Measurements from ENCODE around the gene FMN1.

Gene FMN1, protein sequence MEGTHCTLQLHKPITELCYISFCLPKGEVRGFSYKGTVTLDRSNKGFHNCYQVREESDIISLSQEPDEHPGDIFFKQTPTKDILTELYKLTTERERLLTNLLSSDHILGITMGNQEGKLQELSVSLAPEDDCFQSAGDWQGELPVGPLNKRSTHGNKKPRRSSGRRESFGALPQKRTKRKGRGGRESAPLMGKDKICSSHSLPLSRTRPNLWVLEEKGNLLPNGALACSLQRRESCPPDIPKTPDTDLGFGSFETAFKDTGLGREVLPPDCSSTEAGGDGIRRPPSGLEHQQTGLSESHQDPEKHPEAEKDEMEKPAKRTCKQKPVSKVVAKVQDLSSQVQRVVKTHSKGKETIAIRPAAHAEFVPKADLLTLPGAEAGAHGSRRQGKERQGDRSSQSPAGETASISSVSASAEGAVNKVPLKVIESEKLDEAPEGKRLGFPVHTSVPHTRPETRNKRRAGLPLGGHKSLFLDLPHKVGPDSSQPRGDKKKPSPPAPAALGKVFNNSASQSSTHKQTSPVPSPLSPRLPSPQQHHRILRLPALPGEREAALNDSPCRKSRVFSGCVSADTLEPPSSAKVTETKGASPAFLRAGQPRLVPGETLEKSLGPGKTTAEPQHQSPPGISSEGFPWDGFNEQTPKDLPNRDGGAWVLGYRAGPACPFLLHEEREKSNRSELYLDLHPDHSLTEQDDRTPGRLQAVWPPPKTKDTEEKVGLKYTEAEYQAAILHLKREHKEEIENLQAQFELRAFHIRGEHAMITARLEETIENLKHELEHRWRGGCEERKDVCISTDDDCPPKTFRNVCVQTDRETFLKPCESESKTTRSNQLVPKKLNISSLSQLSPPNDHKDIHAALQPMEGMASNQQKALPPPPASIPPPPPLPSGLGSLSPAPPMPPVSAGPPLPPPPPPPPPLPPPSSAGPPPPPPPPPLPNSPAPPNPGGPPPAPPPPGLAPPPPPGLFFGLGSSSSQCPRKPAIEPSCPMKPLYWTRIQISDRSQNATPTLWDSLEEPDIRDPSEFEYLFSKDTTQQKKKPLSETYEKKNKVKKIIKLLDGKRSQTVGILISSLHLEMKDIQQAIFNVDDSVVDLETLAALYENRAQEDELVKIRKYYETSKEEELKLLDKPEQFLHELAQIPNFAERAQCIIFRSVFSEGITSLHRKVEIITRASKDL (N-terminal part only)
- 2.3 to 46.8 reads per million in 2 donors for total RNA-seq

DNA sequence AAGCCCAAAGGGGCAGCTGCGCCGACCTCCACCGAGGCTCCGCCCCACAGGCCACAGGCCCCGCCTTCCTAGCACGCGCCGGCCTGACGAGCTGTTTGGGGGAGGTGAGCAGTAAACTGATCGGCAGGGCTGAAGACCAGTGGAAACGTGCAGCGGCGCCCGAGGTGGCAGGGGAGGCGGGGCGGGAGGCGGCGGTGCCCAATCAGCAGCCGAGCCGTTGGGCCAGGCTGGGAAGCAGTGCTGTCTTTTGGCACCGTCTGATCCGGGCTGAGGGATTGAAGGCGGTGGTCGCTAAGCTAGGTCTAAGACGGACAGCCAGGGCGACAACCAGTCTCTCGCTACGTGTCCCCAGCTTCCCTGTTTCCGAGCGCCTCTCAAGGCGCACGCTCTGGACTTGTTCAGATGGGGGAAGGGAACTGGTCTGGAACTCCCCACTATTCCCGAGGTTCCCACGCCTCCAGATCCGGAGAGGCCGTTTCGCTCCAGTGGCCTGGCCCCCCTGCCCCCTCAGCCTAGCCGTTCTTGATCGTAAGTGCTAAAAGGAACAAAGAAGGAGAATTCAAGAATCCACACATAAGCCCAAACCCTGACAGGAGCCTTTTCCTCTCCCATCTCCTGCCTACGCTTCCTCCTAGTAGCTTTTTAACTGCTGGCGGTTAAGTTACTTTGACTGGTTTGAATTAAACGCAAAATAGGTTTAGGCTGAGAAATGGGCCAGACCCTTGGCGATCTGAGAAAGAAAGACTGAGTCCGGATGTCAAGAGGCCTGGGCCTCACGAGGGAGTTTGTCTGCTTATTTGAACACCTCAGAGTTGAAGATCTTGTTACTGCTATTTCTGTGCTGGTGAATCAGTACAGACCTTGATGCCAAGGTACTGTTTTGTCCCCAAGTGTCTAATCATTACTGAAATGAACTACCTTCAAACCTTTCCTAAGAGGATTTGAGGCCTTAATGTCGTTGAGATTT, at the start of gene FMN1:
TSS of gene FMN1 (minus strand) at position 11 of the 967 bp plus-strand sequence. CDS start 39,800 bp downstream, outside the sequence.
- DNase-seq, result peak; percentile 44

DNA sequence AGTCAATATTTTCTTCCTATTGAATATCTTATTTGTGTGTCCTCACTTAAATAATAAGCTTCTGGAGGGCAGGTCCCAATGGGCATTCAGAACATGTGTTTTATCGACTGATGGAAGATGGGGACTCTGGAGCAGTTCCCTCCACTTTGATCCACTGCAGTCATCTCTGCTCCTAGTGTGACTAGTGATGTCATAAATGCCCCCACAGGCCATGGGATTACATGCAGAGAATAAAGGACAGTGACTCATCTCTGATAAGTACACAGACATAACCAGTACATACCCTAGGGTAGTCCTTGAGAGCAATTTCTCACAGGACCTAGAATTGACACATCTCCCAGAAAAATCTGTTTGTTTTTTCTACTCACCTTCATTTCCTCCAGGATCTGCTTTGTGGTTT, 49.4 kb upstream of the FMN1 start:
- no peak for DNase-seq

DNA sequence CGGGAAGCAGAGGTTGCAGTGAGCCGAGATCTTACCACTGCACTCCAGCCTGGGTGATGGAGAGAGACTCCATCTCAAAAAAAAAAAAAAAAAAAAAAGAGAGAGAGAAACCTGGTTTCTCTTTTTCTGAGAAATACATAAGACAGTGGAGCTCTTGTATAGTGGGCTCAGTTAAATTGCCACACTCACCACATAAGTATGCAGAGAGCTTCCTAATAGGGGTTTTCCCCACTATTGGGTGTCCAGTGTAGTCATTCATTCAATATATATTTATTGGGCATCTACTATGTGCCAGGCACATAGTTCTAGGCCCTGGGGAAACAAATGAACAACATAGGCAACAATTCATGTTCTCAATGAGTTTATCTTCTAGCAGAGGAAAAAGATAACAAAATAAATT, 48.9 kb upstream of the FMN1 start:
- no peak for DNase-seq

DNA sequence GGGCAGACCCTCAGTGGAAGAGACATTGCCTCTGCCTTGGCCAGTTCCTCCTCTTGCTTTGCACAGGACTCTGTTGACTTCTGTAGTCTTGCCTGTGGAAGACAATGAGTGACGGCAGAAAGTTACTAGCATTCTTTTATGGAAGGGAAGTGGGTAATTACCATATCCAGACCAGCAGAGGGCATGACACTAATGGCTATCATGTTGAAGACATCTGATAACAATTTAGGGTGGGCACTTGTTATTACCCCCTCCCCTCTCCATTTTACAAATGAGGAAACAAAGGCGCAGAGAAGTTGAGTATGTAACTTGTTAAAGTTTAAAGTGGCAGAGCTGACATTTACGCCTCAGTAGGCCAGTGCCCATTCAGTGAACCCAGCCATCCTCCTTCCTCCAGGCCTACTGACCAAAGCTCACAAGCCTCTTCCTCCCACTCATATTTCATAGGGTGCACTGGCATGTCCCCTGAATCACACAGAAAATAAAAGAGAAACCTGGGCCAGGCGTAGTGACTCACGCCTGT, 48.2 kb upstream of the FMN1 start:
- no peak for DNase-seq

DNA sequence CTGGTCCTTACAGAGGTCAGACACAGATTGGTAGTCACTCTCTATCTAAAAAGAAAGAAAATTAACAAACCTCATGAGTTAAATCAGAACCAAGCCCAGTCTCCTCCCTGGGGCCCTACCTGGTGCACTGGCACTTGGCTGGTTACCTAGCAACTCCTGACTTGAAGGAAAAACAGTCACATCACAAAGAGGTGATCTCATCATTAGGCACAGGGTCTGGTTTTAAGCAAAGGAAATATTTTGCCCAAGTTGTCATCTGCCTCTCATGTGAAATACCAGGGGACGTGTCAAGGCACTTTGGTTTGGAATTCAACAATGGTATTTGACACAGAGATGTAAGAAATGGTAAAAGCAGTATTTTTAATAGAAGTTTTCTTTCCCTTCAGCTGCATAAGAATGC, 47.7 kb upstream of the FMN1 start:
- DNase-seq, result no peak

DNA sequence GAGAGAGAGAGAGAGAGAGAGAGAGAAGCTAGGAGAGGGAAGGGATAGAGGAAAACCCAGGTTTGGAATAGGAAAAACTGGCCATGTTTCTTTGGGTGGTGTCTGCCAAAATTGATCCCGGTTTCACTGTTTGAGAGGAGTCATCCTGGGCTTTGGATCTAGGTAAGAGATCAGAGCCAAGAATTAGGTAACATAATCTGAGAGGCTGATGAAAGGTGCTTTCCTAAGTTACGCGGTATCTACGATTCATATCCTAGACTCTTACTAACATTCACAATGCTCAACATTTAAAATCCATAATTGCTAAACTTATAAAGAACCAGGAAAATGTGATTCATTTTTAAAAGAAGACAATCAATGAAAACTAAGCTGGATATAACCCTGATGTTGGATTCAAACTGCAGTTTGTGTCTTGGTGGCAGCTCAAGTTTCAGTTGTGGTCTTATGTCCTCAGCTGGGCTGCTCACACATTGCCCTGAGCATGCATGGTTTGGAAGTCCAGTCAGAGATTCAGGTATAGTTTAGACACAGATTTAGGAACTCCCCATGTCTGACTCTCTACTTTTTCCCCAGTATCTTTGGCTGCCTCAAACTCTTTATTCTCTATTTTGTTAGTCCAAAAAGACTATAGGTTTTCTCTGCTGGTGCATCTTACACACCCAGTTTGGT, 42.5 kb upstream of the FMN1 start:
- DNase-seq, result no peak

DNA sequence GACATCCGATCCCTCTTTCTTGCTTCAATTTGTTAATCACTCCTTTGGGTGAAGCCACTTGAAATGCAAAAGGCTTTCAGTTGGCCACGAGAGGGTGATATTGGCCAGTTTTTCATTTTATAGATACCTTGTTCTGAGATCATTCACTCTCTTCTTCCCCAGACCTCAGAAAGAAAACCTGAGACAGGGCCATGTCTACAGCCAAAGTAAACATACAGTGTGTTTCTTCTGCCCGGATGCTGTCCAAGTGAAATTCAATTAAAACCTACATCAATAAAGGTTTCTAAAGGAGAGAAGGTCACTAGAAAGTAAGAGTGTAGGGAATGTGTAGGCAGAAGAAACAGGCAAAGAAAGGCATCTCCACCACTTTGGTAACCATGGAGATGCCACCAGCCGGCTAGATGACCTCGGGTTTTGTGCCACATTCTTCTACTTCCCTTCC, 39.5 kb upstream of the FMN1 start:
- DNase-seq, result no peak

DNA sequence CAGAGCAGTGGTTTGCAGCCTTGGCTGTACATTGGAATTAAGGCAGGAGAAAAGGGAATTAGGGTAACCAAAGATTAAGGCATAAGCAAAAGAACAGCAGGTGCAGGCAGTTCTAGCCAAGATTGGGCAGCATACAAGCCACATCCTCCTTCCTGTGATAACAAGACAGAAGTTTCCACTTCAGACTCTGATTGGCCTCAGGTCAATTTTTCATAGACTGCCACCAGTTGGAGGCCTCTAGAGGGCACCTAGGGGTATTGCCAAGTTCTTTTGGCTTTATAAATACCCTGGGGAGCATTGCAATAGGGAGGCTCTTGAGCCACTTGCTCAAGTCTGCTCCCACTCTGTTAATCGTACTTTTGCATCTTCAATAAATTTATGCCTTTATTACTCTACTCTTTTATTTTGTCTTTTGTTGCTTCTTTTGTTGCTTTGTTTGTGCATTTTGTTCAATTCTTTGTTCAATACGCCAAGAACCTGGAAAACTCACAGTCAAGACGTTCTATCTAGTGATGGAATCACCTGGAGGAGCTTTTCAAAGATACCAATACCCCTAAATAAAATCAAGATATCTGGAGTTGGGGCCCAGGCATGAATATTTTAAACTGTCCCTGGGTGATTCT, 32.2 kb upstream of the FMN1 start:
- no peak for DNase-seq

DNA sequence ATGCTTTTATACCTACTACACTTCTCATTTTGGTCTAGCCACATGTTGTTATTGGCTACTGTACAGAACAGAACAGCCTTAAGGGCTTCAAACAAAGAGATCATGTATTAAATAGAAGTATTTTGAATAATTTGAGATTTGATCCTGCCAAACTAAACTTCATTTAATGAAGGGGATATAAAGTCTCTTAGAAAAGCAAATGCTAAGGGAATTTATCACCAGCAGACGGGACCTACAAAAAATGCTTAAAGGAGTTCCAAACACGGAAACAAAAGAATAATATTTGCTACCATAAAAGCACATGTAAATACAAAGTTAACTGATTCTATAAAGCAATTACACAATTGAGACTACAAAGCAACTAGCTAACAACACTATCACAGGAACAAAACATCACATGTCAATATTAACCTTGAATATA, 23.6 kb upstream of the FMN1 start:
- no peak for DNase-seq

DNA sequence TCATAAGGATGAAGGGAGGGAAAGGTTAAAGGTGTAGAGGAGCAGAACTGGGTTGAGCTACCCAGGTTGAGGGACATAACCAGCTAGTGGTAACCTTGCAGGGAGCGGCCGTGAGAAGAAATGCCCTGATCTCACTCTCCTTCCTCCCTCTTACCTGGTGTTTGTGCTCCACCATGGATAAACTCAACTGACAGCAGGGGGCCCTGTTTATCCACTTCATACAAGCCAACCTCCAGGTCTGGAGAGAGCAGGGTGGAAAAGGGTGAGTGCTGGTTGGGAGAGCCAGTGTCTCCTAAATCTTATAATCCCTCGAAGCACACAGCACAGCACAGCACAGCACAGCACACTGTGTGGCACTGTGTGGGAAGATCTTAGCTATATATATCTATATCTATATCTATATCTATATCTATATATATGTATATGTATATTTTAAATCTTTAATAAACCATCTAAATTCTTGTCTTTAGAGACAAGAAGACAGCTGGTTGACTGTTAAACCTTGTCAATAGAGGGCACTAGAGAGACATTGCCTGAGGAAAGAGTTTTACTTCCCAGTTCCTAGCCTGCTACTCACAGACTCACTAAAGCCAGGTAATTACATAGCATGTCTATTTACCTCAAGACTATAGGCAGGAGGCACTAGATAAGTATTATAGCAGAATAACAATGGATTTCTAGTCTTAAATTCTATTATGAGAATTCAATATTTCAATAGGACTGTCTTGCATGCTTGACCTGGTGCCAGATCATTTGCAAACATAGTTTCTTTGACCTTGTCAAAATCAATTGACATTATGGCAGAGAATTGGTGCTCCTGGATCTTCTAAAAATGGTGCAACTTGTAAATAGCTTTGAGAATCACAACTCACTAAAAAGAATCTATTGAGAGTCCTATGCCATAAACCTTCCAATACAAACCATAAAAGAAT, 21.7 kb upstream of the FMN1 start:
- no peak for DNase-seq

DNA sequence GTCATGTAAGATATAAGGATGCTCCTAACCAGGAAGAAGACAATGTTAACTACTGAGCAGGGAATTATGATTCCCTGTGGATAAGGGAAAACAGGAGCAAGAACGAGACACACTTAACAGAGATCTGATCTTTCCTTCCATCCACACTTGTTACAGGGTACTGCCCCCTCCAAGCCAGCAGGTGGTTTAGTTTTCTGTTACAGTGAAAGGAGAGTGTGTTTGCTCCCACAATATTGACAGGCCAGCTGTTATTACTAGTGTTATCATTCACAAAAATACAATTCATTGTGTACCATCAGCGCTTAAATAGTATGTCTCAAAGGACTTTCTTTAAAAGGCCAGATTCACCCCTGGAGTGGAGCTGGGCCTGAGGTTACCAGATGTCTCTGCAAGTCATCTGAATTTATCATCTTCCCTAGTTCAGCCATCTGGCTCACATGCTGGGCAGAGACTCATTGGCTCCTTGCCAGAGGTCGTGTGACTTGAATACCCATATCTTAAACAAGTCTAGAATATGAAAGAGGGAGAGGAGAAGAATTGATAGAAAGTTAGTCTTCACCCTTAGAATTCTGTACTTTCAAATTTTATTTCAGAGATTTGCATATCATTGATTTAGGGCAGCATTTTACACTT, 16.8 kb upstream of the FMN1 start:
- DNase-seq, result no peak

DNA sequence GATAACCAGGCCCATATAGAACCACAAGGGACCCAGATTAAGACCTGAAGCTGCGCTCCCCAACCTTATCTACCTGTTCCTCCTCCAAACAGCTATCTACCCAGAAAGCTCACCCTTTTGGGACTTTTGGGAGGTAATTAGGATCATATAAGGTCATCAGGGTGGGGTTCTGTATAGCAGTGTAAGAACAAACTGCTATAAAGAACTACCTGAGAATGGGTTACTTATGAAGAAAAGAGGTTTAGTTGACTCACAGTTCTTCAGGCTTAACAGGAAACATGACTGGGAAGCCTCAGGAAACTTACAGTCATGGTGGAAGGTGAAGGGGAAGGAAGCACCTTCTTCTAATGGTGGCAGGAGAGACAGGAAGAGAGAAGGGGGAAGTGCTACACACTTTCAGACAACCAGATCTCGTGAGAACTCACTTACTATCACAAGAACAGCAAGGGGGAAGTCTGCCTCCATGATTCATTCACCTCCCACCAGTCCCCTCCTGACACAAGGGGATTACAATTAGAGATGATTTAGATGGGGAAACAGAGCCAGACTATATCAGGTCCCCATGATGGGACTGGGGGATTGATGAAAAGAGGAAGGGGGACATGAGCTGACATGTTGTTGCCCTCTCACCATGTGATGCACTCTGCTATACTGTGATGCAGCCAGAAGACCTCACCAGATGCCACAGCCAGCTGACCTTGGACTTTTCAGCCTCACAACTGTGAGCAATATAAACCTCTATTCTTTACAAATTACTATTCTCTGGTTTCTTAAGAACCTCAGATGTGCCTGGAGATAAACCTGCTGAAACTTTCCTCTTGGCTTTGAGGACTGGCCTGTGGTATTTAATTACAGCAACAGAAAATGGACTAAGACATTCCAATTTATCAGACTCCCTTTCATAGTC, 15.3 kb upstream of the FMN1 start:
- no peak for DNase-seq

DNA sequence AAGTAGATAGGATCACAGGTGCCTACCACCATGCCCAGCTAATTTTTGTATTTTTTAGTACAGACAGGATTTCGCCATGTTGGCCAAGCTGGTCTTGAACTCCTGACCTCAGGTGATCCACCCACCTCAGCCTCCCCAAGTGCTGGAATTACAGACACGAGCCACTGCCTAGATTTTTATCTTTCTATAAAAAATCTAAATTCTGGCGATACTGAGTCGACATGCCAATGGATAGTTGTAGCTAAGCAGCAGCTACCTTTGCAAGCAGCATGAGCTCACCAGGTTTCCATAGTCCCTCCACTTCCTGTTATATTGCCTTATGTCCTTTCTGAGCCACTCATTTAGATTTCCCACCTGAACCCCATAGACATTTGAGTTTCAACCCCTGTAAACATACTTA, 13.1 kb upstream of the FMN1 start:
- DNase-seq, result no peak

DNA sequence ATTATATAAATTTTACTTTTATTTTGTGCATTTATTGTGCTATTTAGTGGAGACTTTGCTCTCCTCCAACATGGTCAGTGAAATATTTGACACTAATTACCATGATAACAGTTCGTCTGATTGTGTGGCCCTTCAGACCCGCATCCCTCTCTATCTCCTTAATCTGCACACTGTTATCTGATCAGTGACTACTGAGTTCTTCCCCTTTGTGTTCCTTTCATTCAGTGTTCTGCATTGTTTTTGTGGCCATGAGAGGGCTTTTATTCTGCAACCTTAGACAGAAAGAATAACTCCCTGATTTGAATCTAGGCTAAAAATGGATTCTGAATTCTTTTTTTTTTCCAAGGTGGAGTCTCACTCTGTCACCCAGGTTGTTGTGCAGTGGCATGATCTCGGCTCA, 11.9 kb upstream of the FMN1 start:
- DNase-seq, result no peak

DNA sequence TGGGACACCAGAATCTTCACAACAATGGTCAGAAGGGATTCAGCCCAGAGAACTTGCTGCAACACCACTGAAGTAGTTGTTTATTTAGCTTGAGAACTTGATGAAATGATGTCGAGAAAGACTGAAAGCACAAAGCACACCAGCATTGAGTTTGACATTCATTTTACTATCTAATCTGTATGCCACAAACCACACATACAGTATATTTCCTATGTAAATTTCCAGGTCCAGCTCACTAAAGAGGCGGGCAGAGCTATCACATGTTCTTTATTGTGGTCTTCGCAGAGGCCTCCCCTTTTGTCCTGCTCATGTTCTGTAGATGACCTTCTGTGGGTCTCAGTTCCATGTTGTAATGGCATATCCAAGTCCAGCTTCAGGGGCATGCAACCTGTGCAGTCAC, 10.4 kb upstream of the FMN1 start:
- DNase-seq, result no peak

DNA sequence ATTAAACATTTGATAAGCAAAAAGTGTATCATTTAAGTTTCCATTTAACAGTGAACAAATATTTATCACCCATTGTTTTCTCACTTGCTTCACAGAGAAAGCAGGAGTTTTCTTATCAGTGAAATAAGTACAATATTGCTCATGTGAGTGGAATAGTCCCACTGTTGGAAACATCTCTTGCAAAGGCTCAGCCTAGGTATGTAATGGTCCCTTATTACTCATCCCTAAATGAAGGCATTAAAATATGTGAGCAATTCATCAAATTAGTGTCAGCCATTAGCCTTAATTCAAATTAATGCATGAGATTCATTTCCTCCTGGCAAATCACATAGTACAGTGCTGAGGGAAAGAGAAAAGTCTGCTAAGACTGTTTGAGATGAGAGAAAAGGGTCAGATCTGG, 9.6 kb upstream of the FMN1 start:
- DNase-seq, result no peak

DNA sequence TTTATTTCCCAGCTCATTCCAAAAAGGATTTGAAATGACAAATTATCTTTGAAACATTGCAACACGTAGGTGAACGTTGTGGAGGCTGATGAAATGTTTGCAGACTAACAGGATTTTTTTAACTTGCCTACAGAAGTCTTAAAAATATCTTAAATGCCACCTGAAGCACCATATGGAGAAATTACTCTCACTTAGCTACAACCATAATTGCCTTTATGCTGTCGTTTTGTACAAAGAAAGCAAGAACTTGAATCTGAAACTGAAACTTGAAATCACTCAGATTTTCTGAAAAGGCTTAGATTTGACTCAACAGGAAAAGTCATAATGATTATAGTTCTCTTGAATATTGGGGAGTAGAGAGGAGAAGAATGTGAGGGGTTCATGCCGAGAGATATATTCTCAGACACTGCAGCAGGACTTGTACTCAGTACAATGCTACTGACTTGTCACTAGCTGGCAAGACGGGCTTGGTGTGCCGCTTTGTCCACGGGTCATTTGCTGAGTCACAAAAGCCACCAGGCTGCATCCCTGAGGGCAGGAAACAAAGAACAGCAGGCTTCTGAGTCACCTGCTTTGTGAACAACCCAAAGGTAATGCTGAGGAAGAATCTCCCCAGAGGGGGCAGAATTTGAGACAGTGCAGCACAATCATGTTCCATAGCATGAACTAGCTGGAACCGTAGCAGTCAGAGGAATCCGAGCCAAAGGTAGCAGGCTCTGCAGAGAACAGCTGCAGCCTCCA, 7.1 kb upstream of the FMN1 start:
- DNase-seq, result no peak
